Sigmoid colon (tissue), 7 donors: ENCODE results near the gene CD24. TPM values are rescaled to one million over a fixed set of nuclear protein-coding genes. Genes with fewer than 3 reads are reported as not detected.

ENCODE experiments used
- DNase-seq: peaks from one replicate; pipeline ENCODE4 v3.0.0-alpha.2; 2019
- H3K27ac ChIP-seq, 4 donors: fragments of 200-600 bp; sonication (generic); one replicate each; pipeline ENCODE4 v1.5.1; 2016 to 2019; ENCODE audit warnings: mild to moderate bottlenecking in 1 of 4
- H3K27me3 ChIP-seq, 3 donors: fragments of 200-600 bp; sonication (generic); one replicate each; pipeline ENCODE4 v1.5.1; 2019; ENCODE audit warnings: mild to moderate bottlenecking in 1 of 3
- H3K36me3 ChIP-seq, 4 donors: fragments of 200-600 bp; sonication (generic); one replicate each; pipeline ENCODE4 v1.5.1; 2016 to 2019
- H3K4me1 ChIP-seq, 4 donors: fragments of 200-600 bp; sonication (generic); one replicate each; pipeline ENCODE4 v1.5.1; 2017 to 2019
- H3K4me3 ChIP-seq, 4 donors: fragments of 200-600 bp; sonication (generic); one replicate each; pipeline ENCODE4 v1.5.1; 2017 to 2019; ENCODE audit warnings: mild to moderate bottlenecking in 2 of 4, moderate library complexity in 1 of 4
- H3K9me3 ChIP-seq, 4 donors: fragments of 200-600 bp in 3 of 4; sonication (generic) in 3 of 4; one replicate each; pipeline versions ENCODE4 v1.5.1 to v1.6.1; 2013 to 2019
- CTCF ChIP-seq, 4 experiments: fragments of 450-650 bp in 3 of 4; fragments of 200-600 bp in 1 of 4; IDR thresholded peaks; one replicate each; pipeline ENCODE4 v1.5.1; 2016 to 2019; ENCODE audit warnings: antibody characterized with exemption in 4 of 4, mild to moderate bottlenecking in 3 of 4, moderate library complexity in 2 of 4
- EP300 ChIP-seq, 4 donors: sonication (generic); formaldehyde crosslinking; IDR thresholded peaks; one replicate each; pipeline ENCODE4 v1.6.1; 2017; ENCODE audit warnings: antibody characterized with exemption in 4 of 4
- POLR2A ChIP-seq, 2 donors: fragments of 450-650 bp; IDR thresholded peaks; one replicate each; pipeline ENCODE4 v1.6.1; 2016; ENCODE audit warnings: antibody characterized with exemption in 2 of 2, mild to moderate bottlenecking in 2 of 2, moderate library complexity in 2 of 2
- POLR2AphosphoS5 ChIP-seq, 4 donors: sonication (generic); formaldehyde crosslinking; IDR thresholded peaks; one replicate each; pipeline ENCODE4 v1.6.1; 2017; ENCODE audit warnings: antibody characterized with exemption in 4 of 4
- WGBS, 2 donors: extraction: QIAGEN DNeasy Blood & Tissue Kit; methylation state at CpG; one replicate each; pipeline ENCODE4 v1.1.7; 2013; 5-methylcytosine and 5-hydroxymethylcytosine counted together
- intact Hi-C: fragments of 100-400 bp; cut with DNase I; formaldehyde crosslinking; loops from one replicate; pipeline ENCODE4 v1.15.1; 2023
- polyA plus RNA-seq, 3 donors: library from polyadenylated mRNA; stranded (reverse); fragments of 200-250 nt; gene quantifications; one replicate each; pipeline ENCODE4 v1.2.3, GENCODE V29; 2013
- total RNA-seq, 4 donors: library from RNA; depleted of rRNA; stranded (reverse); fragments of >200 nt; gene quantifications; one replicate each; pipeline ENCODE4 v1.1.0, GENCODE V29; 2016
- donor health status: healthy with polysubstance abuse.
- donor health status: Bipolar disorder and iron deficiency.
- donor health status: healthy.

Gene CD24
- total and polyA plus RNA-seq, 7 donors: 1.2 to 1,379 (median 13.2) TPM

GRCh38 chr6:106964954-106965353, 9.6 kb downstream of the CD24 start:
- Histone ChIP-seq H3K36me3 (no peaks in the 10 kb centered on the region), H3K9me3 (no peaks in the 10 kb centered on the region), H3K4me1 (no peaks in the 10 kb centered on the region), H3K27ac (no peak overlapping the region), H3K27me3 (peaks cover 0 to 8% (median 0%) of the 10 kb centered on the region in 3 donors), H3K4me3 (no peak overlapping the region)
- no peak for DNase-seq
- intact Hi-C loops: no loop called here
- 74 to 81% methylated on average over 1 of the region's 1 CpG for WGBS, 2 donors
- no peak for TF ChIP-seq POLR2A (IDR thresholded peaks at IDR 0.05)
- no peak for TF ChIP-seq POLR2AphosphoS5 (IDR thresholded peaks at IDR 0.05)
- TF ChIP-seq EP300 (IDR thresholded peaks at IDR 0.05): no peak
- no peak for TF ChIP-seq CTCF (IDR thresholded peaks at IDR 0.05)

- WGBS, 2 donors: 90 to 93% methylated on average over 1 of the region's 1 CpG
- Histone ChIP-seq H3K4me3 (no peak overlapping the region), H3K27me3 (peaks cover 0 to 4% (median 0%) of the 10 kb centered on the region in 3 donors), H3K27ac (no peak overlapping the region), H3K9me3 (no peaks in the 10 kb centered on the region), H3K36me3 (no peaks in the 10 kb centered on the region), H3K4me1 (no peaks in the 10 kb centered on the region)
- no peak for DNase-seq
- intact Hi-C loops: no loop called here
- TF ChIP-seq POLR2AphosphoS5 (IDR thresholded peaks at IDR 0.05) (no peak), CTCF (IDR thresholded peaks at IDR 0.05) (no peak), EP300 (IDR thresholded peaks at IDR 0.05) (no peak), POLR2A (IDR thresholded peaks at IDR 0.05) (no peak)
These were observed 10.4 kb downstream of the CD24 start for GRCh38 chr6:106964099-106964498.

GRCh38 chr6:106963544-106963943, 11.0 kb downstream of the CD24 start:
- no peak for DNase-seq
- Histone ChIP-seq H3K36me3 (no peaks in the 10 kb centered on the region), H3K4me1 (no peaks in the 10 kb centered on the region), H3K27ac (no peak overlapping the region), H3K4me3 (no peak overlapping the region), H3K27me3 (no peaks in the 10 kb centered on the region), H3K9me3 (no peaks in the 10 kb centered on the region)
- no peak for TF ChIP-seq CTCF (IDR thresholded peaks at IDR 0.05)
- TF ChIP-seq POLR2A (IDR thresholded peaks at IDR 0.05): no peak
- no peak for TF ChIP-seq POLR2AphosphoS5 (IDR thresholded peaks at IDR 0.05)
- TF ChIP-seq EP300 (IDR thresholded peaks at IDR 0.05): no peak
- WGBS, 2 donors: 89 to 92% methylated on average over 4 of the region's 4 CpGs
- intact Hi-C loops: no loop called here

GRCh38 chr6:106961801-106962200, 12.7 kb downstream of the CD24 start:
- 73 to 86% methylated on average over 2 of the region's 2 CpGs for WGBS, 2 donors
- H3K27ac ChIP-seq: no peak overlapping the region
- H3K9me3 ChIP-seq: no peaks in the 10 kb centered on the region
- H3K27me3 ChIP-seq: no peaks in the 10 kb centered on the region
- TF ChIP-seq EP300 (IDR thresholded peaks at IDR 0.05) (no peak), CTCF (IDR thresholded peaks at IDR 0.05) (no peak), POLR2A (IDR thresholded peaks at IDR 0.05) (no peak), POLR2AphosphoS5 (IDR thresholded peaks at IDR 0.05) (no peak)
- no peak overlapping the region for H3K4me3 ChIP-seq
- no peak for DNase-seq
- H3K4me1 ChIP-seq: no peaks in the 10 kb centered on the region
- no peaks in the 10 kb centered on the region for H3K36me3 ChIP-seq
- intact Hi-C loops: no loop called here

GRCh38 chr6:106961136-106961535, 13.4 kb downstream of the CD24 start:
- 84 to 85% methylated on average over 3 of the region's 3 CpGs for WGBS, 2 donors

More at GRCh38 chr6:106961136-106961535, 13.4 kb downstream of the CD24 start:
- TF ChIP-seq POLR2A (IDR thresholded peaks at IDR 0.05) (no peak), POLR2AphosphoS5 (IDR thresholded peaks at IDR 0.05) (no peak), CTCF (IDR thresholded peaks at IDR 0.05) (no peak), EP300 (IDR thresholded peaks at IDR 0.05) (no peak)
- Histone ChIP-seq H3K4me3 (no peak overlapping the region), H3K27me3 (no peaks in the 10 kb centered on the region), H3K27ac (no peak overlapping the region), H3K36me3 (no peaks in the 10 kb centered on the region), H3K4me1 (no peaks in the 10 kb centered on the region), H3K9me3 (no peaks in the 10 kb centered on the region)
- intact Hi-C loops: no loop called here
- DNase-seq: no peak
